Mucosa of rectum (tissue), 2 donors: Measurements from ENCODE around the gene MYBPC1.

Experiments used
- H3K27ac ChIP-seq, 2 donors: one replicate each; pipeline ENCODE4 v1.7.0; 2013; ENCODE audit warnings: inconsistent platforms in 2 of 2, low read depth in 2 of 2, low read length in 2 of 2
- H3K27me3 ChIP-seq, 2 donors: one replicate each; pipeline ENCODE4 v1.7.0; 2013; ENCODE audit warnings: low read length in 2 of 2; ENCODE audit not compliant: control insufficient read depth in 2 of 2, insufficient read depth in 2 of 2
- H3K36me3 ChIP-seq, 2 donors: one replicate each; pipeline ENCODE4 v1.7.0; 2013; ENCODE audit warnings: low read length in 2 of 2; ENCODE audit not compliant: control insufficient read depth in 2 of 2, insufficient read depth in 2 of 2
- H3K4me1 ChIP-seq, 2 donors: one replicate each; pipeline ENCODE4 v1.7.0; 2013; ENCODE audit warnings: low read length in 2 of 2, mild to moderate bottlenecking in 1 of 2; ENCODE audit not compliant: control insufficient read depth in 2 of 2, insufficient read depth in 2 of 2
- H3K4me3 ChIP-seq, 2 donors: one replicate each; pipeline ENCODE4 v1.7.0; 2013; ENCODE audit warnings: low read length in 2 of 2
- H3K9ac ChIP-seq, 2 donors: one replicate each; pipeline ENCODE4 v1.7.0; 2013; ENCODE audit warnings: low read length in 2 of 2, low read depth in 1 of 2, mild to moderate bottlenecking in 1 of 2
- H3K9me3 ChIP-seq, 2 donors: one replicate each; pipeline ENCODE4 v1.7.0; 2013; ENCODE audit warnings: low read length in 2 of 2; ENCODE audit not compliant: control insufficient read depth in 2 of 2
- donor health status: healthy.
- donor health status: Normal muscosa, but diverticular disease.

Gene MYBPC1

GRCh38 chr12:101619026-101619786 is 24.4 kb downstream of the MYBPC1 start:
- Histone ChIP-seq H3K27me3 (no peaks in the 10 kb centered on the region), H3K9me3 (no peaks in the 10 kb centered on the region), H3K27ac (no peak overlapping the region), H3K9ac (no peak overlapping the region), H3K4me3 (no peak overlapping the region), H3K4me1 (peaks cover 9 to 40% of the 10 kb centered on the region in 2 donors), H3K36me3 (no peaks in the 10 kb centered on the region)

- Histone ChIP-seq H3K27me3 (no peaks in the 10 kb centered on the region), H3K9me3 (no peaks in the 10 kb centered on the region), H3K27ac (peak overlapping the region in 1 of 2 donors; percentile 43), H3K36me3 (no peaks in the 10 kb centered on the region), H3K9ac (no peak overlapping the region), H3K4me3 (peak overlapping the region in 1 of 2 donors; percentile 4), H3K4me1 (peaks cover 5 to 35% of the 10 kb centered on the region in 2 donors)
Measured at GRCh38 chr12:101619858-101620761, 25.3 kb downstream of the MYBPC1 start.

- Histone ChIP-seq H3K9ac (no peak overlapping the region), H3K36me3 (no peaks in the 10 kb centered on the region), H3K4me3 (no peak overlapping the region), H3K27me3 (no peaks in the 10 kb centered on the region), H3K4me1 (peaks cover 2 to 30% of the 10 kb centered on the region in 2 donors), H3K9me3 (no peaks in the 10 kb centered on the region), H3K27ac (peak overlapping the region in 1 of 2 donors; percentile 43)
Measured at GRCh38 chr12:101620762-101621133, 26.0 kb downstream of the MYBPC1 start.

- no peaks in the 10 kb centered on the region for H3K9me3 ChIP-seq
- no peak overlapping the region for H3K9ac ChIP-seq
- no peak overlapping the region for H3K27ac ChIP-seq
- no peak overlapping the region for H3K4me3 ChIP-seq
- no peaks in the 10 kb centered on the region for H3K36me3 ChIP-seq
- peaks cover 0 to 4% of the 10 kb centered on the region in 2 donors for H3K4me1 ChIP-seq
- H3K27me3 ChIP-seq: no peaks in the 10 kb centered on the region
Measured at GRCh38 chr12:101628676-101629075, 33.9 kb downstream of the MYBPC1 start.

DNA sequence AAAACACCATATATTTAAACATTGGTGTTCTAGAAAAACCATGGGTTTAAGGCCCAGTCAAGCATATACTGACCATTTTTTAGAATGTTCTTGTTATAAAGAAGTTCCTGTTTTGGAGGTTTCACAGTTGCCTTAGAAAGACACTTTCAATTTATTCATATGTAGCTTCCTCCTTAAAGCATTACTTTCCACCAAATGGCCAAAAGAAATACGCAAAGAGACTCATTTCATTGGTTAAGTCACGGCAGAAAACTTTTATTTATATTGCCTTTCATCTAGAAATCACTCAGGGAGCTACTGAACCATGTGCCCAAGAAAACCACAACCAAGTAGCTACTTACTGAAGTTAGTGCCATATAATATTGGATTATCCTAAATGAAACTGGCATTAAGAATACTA is 40.0 kb downstream of the MYBPC1 start:
- H3K9ac ChIP-seq: no peak overlapping the region
- no peak overlapping the region for H3K4me3 ChIP-seq
- no peaks in the 10 kb centered on the region for H3K4me1 ChIP-seq
- no peaks in the 10 kb centered on the region for H3K9me3 ChIP-seq
- H3K36me3 ChIP-seq: no peaks in the 10 kb centered on the region
- H3K27ac ChIP-seq: no peak overlapping the region
- no peaks in the 10 kb centered on the region for H3K27me3 ChIP-seq

DNA sequence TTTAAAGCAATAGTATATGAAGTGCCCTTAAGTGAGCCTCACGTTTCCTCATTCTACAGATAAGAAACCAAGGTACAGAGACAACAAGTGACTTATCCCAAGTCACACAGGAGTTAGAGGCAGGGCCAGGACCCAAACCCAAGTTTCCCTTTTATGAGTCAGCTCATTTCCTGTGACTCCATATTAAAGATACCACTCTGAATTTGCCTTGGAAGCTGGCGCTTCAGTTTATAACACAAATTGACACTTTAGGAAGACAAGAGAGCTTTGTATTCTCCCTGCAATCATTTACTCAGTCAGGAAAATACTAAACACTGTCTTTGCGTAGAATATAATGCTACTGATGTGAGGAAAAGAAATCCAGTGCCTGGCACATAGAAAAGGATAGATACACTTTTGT is 43.2 kb downstream of the MYBPC1 start:
- Histone ChIP-seq H3K4me1 (no peaks in the 10 kb centered on the region), H3K36me3 (no peaks in the 10 kb centered on the region), H3K9ac (no peak overlapping the region), H3K27me3 (peaks cover 0 to 3% of the 10 kb centered on the region in 2 donors), H3K9me3 (no peaks in the 10 kb centered on the region), H3K4me3 (no peak overlapping the region), H3K27ac (no peak overlapping the region)

GRCh38 chr12:101642115-101643067 is 47.6 kb downstream of the MYBPC1 start:
- H3K4me1 ChIP-seq: no peaks in the 10 kb centered on the region
- peaks cover 0 to 3% of the 10 kb centered on the region in 2 donors for H3K27me3 ChIP-seq
- H3K4me3 ChIP-seq: peak overlapping the region in 1 of 2 donors; percentile 32
- H3K27ac ChIP-seq: no peak overlapping the region
- H3K36me3 ChIP-seq: no peaks in the 10 kb centered on the region
- H3K9ac ChIP-seq: no peak overlapping the region
- H3K9me3 ChIP-seq: no peaks in the 10 kb centered on the region

GRCh38 chr12:101647711-101648110 is 52.9 kb downstream of the MYBPC1 start:
- Histone ChIP-seq H3K4me1 (no peaks in the 10 kb centered on the region), H3K9me3 (no peaks in the 10 kb centered on the region), H3K9ac (no peak overlapping the region), H3K27me3 (no peaks in the 10 kb centered on the region), H3K36me3 (no peaks in the 10 kb centered on the region), H3K27ac (no peak overlapping the region), H3K4me3 (no peak overlapping the region)

DNA sequence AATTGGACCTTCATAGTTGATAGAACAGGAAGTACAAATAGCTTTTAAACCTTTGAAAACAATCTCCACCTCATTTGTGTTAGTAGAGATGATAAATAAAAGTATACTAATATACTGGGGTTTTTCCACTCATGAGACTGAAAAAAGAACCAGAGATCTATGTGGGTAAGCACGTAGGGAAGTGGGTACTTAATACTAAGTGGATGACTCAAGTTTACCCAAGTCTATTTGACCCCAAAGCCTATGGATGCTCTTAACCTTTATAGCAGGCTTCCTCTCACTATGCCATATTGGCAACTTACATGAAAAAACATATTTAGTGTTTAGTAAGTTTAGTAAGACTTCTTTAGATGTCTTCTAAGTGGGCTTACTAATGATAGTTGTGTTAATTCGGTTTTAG is 53.4 kb downstream of the MYBPC1 start:
- Histone ChIP-seq H3K36me3 (no peaks in the 10 kb centered on the region), H3K9ac (no peak overlapping the region), H3K4me1 (peaks cover 0 to 3% of the 10 kb centered on the region in 2 donors), H3K27me3 (no peaks in the 10 kb centered on the region), H3K27ac (no peak overlapping the region), H3K9me3 (no peaks in the 10 kb centered on the region), H3K4me3 (no peak overlapping the region)
